GM21515 (cell line): ENCODE results near the gene TMEM225B.
"Not testable (repeated sequence)": the region's sequence is repeated elsewhere in the genome, so short reads cannot be mapped to it uniquely, and the experiment has no call there.

Source experiments
- ATAC-seq: cut with Tn5 transposase; IDR thresholded peaks from one replicate; pipeline ENCODE4 v1.9.1; 2021; ENCODE audit not compliant: unreplicated experiment

Gene TMEM225B

DNA sequence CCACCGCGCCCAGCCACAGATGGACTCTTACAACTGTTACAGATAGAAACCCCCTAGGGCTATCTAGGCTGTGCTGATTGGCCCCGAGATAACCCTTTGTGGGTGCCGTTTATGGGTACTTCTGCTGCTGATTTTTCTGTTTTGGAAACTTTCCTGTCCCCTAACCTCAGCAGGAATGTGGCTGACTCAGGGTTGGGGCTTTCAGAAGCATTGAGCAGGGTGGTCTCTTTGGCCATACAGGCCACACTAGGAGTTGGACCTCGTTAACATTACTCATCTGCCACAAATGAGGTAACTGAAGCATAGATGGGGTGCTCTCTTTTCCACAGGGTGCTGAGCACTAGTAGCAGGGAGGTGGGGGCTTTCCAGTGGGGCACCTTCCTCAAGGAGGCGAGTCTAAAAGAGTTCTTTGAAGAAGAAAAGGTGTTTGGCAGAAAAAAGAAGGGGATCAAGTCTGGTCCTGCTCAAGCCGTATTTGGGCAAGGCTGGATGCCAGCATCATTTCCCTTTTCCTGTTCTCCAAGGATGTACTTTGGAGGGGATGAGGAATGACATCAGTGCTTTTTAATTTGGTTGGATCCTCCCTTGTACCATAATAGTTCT lies 25.1 kb downstream of the TMEM225B start:
- ATAC-seq: no peak

- ATAC-seq: no peak
Observed at GRCh38 chr7:99623702-99624447, 25.8 kb downstream of the TMEM225B start.

DNA sequence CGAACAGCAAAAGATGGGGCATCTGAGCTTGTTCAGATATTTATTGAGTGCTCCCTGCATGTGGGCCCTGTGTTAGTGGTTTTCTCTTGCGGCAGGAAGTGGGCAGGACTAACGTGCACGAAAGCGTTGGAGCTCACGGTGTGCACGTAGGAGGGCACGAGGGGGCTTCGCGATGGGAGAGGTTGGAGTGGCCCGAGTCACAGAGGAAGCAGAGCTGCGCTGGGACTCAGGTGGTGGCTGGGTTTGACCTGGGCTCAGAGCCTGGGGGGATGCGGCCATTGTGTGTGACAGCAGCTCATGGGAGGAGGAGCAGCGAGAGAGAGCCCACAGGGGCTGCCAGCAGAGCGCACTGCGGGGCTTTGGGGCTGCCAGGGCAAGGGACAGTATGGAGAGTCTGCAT lies 26.4 kb downstream of the TMEM225B start:
- no peak for ATAC-seq

GRCh38 chr7:99625321-99625720 lies 27.3 kb downstream of the TMEM225B start:
- no peak for ATAC-seq

DNA sequence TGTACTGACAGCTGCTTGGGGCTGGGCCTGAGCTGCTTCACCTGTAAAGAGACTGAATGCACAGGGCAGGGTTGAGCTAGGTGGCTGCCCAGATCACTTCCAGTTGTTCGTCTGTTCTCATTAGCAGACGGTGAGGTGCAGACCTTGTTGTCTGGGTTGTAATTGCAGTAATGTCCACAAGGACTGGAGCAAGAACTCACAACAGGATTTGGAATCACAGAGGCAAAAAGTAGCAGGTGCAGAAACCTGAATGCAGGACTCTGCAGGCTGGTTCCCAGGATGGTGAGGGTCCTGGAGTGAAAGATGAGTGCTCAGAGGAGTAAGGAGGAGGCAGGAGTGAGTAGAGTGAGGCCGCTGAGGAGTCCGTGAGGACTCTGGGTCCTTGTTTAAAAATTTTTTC lies 27.9 kb downstream of the TMEM225B start:
- no peak for ATAC-seq

DNA sequence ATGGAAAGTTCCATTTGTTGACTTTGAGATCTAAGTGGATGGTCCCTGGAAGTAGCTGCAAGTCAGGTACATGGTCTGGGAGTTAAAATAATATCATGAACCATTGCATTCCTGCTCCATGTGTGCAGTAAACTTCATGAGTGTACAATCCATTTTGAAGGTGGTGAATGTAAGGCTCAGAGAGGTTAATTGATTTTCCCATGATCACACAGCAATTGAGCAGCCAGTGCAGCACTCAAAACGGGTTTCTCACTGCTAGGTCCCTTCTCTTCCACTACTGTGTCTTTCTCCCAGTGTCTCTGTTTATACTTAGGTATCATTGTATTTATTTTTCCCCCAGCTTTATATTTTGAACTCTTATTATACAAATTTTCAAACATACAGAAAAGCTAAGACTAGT lies 28.6 kb downstream of the TMEM225B start:
- ATAC-seq: no peak

- ATAC-seq: no peak
Observed at GRCh38 chr7:99627513-99627912, 29.4 kb downstream of the TMEM225B start.

DNA sequence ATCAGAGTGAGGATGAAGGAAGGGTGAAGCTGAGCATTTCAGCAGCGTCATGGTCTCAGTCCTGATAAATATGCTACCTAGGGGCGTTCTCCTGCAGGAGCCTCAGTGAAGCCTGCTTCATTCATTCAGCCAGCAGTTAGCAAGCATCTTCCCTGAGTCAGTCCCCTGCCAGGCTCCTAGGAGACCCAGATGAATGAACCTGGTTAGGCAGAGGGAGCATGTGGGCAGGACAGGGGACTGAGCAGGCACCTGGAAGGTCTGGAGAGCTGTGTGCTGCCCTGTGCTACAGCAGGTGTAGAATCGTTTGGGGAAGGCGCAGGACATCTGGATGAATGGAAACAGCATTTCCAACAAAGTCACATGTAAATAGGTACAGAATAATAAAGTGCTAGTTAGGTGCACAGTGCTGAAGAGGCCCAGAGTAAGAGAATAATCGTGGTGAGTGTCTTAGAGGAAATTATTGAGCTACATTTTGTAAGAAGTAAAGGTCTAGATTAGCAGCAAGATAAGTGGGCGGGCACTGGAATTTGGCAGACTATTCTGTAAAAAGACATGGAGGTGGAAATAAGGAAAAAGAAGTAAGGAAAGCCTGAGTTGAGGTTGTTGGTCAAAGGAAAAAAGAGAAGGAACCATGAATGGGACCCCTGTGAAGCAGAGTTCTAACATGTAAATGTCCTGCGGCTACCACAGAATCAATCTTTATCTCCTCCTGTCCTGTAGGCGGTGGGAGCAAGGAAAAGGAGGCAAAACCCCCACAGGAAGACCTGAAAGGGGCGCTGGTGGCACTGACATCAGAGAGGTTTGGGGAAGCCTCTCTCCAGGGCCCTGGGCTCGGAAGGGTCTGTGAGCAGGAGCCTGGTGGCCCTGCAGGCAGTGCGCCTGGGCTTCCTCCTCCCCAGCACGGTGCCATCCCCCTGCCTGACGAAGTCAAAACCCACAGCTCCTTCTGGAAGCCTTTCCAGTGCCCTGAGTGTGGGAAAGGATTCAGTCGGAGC lies 30.7 kb downstream of the TMEM225B start:
- no peak for ATAC-seq

- ATAC-seq: no peak
Observed at GRCh38 chr7:99629643-99630042, 31.6 kb downstream of the TMEM225B start.

GRCh38 chr7:99631295-99632109 lies 33.4 kb downstream of the TMEM225B start:
- ATAC-seq: no peak

- not testable (repeated sequence) for ATAC-seq
Observed at GRCh38 chr7:99637414-99637813, 39.3 kb downstream of the TMEM225B start.

GRCh38 chr7:99638731-99639130 lies 40.7 kb downstream of the TMEM225B start:
- no peak for ATAC-seq

DNA sequence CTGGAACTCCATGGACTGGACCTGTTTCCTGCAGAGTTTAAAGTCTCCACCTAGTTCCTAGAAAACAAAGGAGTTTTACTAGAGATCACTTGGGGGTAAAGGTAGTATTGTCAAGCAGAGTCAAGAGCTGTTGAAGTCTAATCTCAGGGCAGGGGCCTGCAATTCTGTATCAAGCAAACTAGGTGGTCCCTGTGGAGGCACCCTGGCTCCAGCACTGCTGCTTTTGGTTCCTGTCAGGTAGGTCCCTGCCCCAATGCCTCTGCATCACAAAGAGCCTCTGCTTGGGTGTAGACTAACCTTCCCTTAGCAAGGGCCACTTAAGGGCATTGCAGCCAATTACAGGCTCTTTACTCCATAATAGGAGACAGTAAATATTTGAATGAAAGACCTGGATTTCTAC lies 41.2 kb downstream of the TMEM225B start:
- ATAC-seq: no peak

- ATAC-seq: no peak
Observed at GRCh38 chr7:99642027-99642426, 44.0 kb downstream of the TMEM225B start.

GRCh38 chr7:99643464-99643863 lies 45.4 kb downstream of the TMEM225B start:
- no peak for ATAC-seq

DNA sequence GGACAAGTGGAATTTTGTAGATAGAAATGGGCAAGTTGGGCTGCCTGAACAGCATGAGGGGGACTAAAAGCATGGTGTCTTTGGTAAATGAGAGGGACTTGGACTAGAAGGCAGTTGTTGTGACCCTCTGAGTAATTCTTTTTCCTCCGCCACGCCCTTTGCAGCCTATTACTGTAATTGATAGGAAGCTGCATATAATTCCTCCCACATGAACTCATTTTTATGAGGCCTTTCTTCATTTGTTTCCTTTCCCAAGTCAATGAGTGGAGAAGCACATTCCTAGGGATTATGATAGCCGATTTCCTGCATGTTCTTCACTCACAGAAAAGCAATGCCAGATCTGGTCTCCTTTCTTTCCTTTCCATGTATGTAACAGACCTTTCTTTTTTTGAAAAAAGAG lies 46.4 kb downstream of the TMEM225B start:
- ATAC-seq: no peak

DNA sequence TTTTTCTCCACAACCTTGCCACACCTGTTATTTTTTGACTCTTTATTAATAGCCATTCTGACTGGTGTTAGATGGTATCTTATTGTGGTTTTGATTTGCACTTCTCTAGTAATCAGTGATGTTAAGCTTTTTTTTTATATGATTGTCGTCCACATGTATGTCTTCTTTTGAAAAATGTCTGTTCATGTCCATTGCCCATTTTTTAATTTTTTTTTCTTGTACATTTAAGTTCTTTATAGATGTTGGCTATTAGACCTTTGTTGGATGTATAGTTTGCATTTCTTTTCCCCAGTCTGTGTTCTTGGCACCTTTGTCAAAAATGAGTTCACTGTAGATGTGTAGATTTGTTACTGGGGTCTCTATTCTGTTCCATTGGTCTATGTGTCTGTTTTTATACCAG lies 47.5 kb downstream of the TMEM225B start:
- no peak for ATAC-seq

DNA sequence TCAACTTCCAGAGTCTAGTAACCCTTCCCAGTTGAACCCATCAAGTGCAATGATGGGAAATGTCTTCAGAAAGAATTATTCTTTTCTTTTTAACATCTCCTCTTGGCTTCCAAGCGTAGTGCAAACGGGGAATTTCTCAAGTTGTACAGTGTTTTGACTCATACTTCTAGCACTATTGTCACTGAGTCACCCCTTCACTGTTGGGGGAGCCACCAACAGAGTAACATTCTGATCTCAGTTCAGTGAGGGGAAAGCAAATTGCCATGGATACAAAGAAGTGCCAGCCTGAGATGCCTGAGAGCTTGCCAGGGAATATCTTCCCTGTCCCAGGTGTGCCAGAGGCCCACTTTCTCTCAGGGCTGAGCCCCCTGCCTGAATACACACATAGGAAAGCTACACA lies 50.8 kb downstream of the TMEM225B start:
- no peak for ATAC-seq

- ATAC-seq: no peak
Observed at GRCh38 chr7:99651290-99651689, 53.2 kb downstream of the TMEM225B start.

- no peak for ATAC-seq
Observed at GRCh38 chr7:99652671-99653070, 54.6 kb downstream of the TMEM225B start.

GRCh38 chr7:99653269-99653668 lies 55.2 kb downstream of the TMEM225B start:
- ATAC-seq: not testable (repeated sequence)
